ENCODE data around the gene BLOC1S4.
"Not testable (repeated sequence)": the region's sequence is repeated elsewhere in the genome, so short reads cannot be mapped to it uniquely, and the experiment has no call there.

Gene BLOC1S4

GRCh38 chr4:6754481-6755087 is 38.6 kb downstream of the BLOC1S4 start:
- H3K4me3 ChIP-seq (ENCODE audit: low read length in 2 of 2), result no peak overlapping the region
- no peak overlapping the region for H2BK120ac ChIP-seq (ENCODE audit: low read depth, low read length)
- WGBS, 2 donors (ENCODE audit: extremely low coverage in 2 of 2, insufficient read length in 2 of 2, insufficient replicate concordance in 1 of 2), result no CpG with 5 or more reads among the region's 3 CpGs
- no peak overlapping the region for H2AFZ ChIP-seq (ENCODE audit: low read length)
- DNase-seq (ENCODE audit: low spot score), result no peak
- no peak overlapping the region for H3K4me2 ChIP-seq (ENCODE audit: insufficient read depth, low read length, poor library complexity, severe bottlenecking)
- no peak overlapping the region for H3K23ac ChIP-seq (ENCODE audit: low read depth, low read length, poor library complexity)
- H3K14ac ChIP-seq (ENCODE audit: low read length), result no peak overlapping the region
- H4K91ac ChIP-seq (ENCODE audit: low read depth, low read length, poor library complexity), result no peak overlapping the region
- H3K27ac ChIP-seq (replicated peaks; ENCODE audit: low read length), result no peak overlapping the region
- H2AK5ac ChIP-seq (ENCODE audit: low read depth, low read length), result peak overlapping the region; percentile 18
- H3K36me3 ChIP-seq (replicated peaks in 1 of 2; ENCODE audit: control insufficient read depth in 2 of 2, insufficient read depth in 2 of 2, low read length in 2 of 2), result no peaks in the 10 kb centered on the region
- H3K79me1 ChIP-seq (ENCODE audit: low read depth, low read length), result peaks cover 2% of the 10 kb centered on the region
- peaks cover 0 to 5% (median 0%) of the 10 kb centered on the region in 3 experiments for H3K27me3 ChIP-seq (ENCODE audit: control insufficient read depth in 3 of 3, insufficient read depth in 3 of 3, low read depth in 1 of 3, low read length in 3 of 3)
- H3K9me3 ChIP-seq (replicated peaks in 1 of 2; ENCODE audit: control insufficient read depth in 2 of 2, insufficient read depth in 1 of 2, low read depth in 1 of 2, low read length in 2 of 2), result peaks cover 0 to 2% of the 10 kb centered on the region in 2 donors
- no peak overlapping the region for H2BK12ac ChIP-seq (ENCODE audit: low read length)
- H2BK15ac ChIP-seq (ENCODE audit: low read length), result no peak overlapping the region
- H3K18ac ChIP-seq (ENCODE audit: low read length), result no peak overlapping the region
- H3K4me1 ChIP-seq (ENCODE audit: control insufficient read depth in 2 of 2, insufficient read depth in 1 of 2, low read depth in 1 of 2, low read length in 2 of 2), result peaks cover 13 to 15% of the 10 kb centered on the region in 2 donors
- no peak overlapping the region for H3K4ac ChIP-seq (ENCODE audit: low read length)
- H3K9ac ChIP-seq (ENCODE audit: low read depth, low read length, poor library complexity), result no peak overlapping the region
- no peak overlapping the region for H2BK5ac ChIP-seq (ENCODE audit: low read length)
- no peak overlapping the region for H4K8ac ChIP-seq (ENCODE audit: low read depth, low read length)

DNA sequence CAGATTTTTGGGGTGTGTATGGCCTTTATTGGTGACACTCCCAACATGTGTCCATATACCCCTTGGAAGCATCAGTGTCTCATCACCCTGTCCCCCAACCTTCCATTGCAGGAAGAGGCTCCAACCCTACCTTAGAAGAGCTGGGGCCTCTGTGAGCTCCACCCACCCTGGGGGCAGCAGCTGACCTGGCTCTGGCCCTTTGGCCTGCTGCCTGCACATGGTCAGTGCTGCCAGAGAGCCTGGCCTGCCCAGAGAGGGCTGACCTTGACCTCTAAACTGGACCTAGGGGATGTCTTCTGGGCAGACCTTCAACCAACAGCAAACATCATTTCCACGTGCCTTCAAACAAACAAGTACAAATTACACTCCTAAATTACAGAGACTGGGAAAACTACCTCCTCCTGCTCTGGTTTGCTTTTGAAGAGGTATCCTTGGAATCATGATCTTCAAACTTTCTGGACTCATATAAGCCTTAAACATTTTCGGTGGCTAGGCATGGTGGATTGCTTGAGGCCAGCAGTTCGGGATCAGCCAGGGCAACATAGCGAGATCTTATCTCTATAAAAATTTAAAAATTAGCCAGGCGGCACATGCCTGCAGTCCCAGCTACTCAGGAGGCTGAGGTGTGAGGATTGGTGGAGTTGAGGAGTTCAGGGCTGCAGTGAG is 39.2 kb downstream of the BLOC1S4 start:
- no peak overlapping the region for H3K14ac ChIP-seq (ENCODE audit: low read length)
- no peak overlapping the region for H2BK5ac ChIP-seq (ENCODE audit: low read length)
- no peak for DNase-seq (ENCODE audit: low spot score)
- peaks cover 2% of the 10 kb centered on the region for H3K79me1 ChIP-seq (ENCODE audit: low read depth, low read length)
- WGBS, 2 donors (ENCODE audit: extremely low coverage in 2 of 2, insufficient read length in 2 of 2, insufficient replicate concordance in 1 of 2), result no CpG with 5 or more reads among the region's 5 CpGs
- no peak overlapping the region for H4K8ac ChIP-seq (ENCODE audit: low read depth, low read length)
- H2AK5ac ChIP-seq (ENCODE audit: low read depth, low read length), result peak overlapping the region; percentile 18
- H3K4me2 ChIP-seq (ENCODE audit: insufficient read depth, low read length, poor library complexity, severe bottlenecking), result no peak overlapping the region
- no peak overlapping the region for H3K18ac ChIP-seq (ENCODE audit: low read length)
- no peak overlapping the region for H3K23ac ChIP-seq (ENCODE audit: low read depth, low read length, poor library complexity)
- no peak overlapping the region for H4K91ac ChIP-seq (ENCODE audit: low read depth, low read length, poor library complexity)
- H3K27ac ChIP-seq (replicated peaks; ENCODE audit: low read length), result no peak overlapping the region
- H3K9ac ChIP-seq (ENCODE audit: low read depth, low read length, poor library complexity), result no peak overlapping the region
- H2BK15ac ChIP-seq (ENCODE audit: low read length), result no peak overlapping the region
- no peak overlapping the region for H2BK12ac ChIP-seq (ENCODE audit: low read length)
- H3K4me1 ChIP-seq (ENCODE audit: control insufficient read depth in 2 of 2, insufficient read depth in 1 of 2, low read depth in 1 of 2, low read length in 2 of 2), result peaks cover 9 to 21% of the 10 kb centered on the region in 2 donors
- H3K36me3 ChIP-seq (replicated peaks in 1 of 2; ENCODE audit: control insufficient read depth in 2 of 2, insufficient read depth in 2 of 2, low read length in 2 of 2), result no peaks in the 10 kb centered on the region
- peaks cover 0 to 4% (median 0%) of the 10 kb centered on the region in 3 experiments for H3K27me3 ChIP-seq (ENCODE audit: control insufficient read depth in 3 of 3, insufficient read depth in 3 of 3, low read depth in 1 of 3, low read length in 3 of 3)
- no peak overlapping the region for H3K4ac ChIP-seq (ENCODE audit: low read length)
- peaks cover 0 to 2% of the 10 kb centered on the region in 2 donors for H3K9me3 ChIP-seq (replicated peaks in 1 of 2; ENCODE audit: control insufficient read depth in 2 of 2, insufficient read depth in 1 of 2, low read depth in 1 of 2, low read length in 2 of 2)
- peak overlapping the region in 1 of 2 donors; percentile 56 for H3K4me3 ChIP-seq (ENCODE audit: low read length in 2 of 2)
- H2AFZ ChIP-seq (ENCODE audit: low read length), result no peak overlapping the region
- no peak overlapping the region for H2BK120ac ChIP-seq (ENCODE audit: low read depth, low read length)

GRCh38 chr4:6756345-6756744 is 40.4 kb downstream of the BLOC1S4 start:
- not testable (repeated sequence) for H4K8ac ChIP-seq (ENCODE audit: low read depth, low read length); H2AFZ ChIP-seq (ENCODE audit: low read length); H2AK5ac ChIP-seq (ENCODE audit: low read depth, low read length); H2BK5ac ChIP-seq (ENCODE audit: low read length); H3K4ac ChIP-seq (ENCODE audit: low read length); H3K9ac ChIP-seq (ENCODE audit: low read depth, low read length, poor library complexity); H2BK120ac ChIP-seq (ENCODE audit: low read depth, low read length); H3K79me1 ChIP-seq (ENCODE audit: low read depth, low read length); H3K4me3 ChIP-seq (ENCODE audit: low read length in 2 of 2); H2BK15ac ChIP-seq (ENCODE audit: low read length); H2BK12ac ChIP-seq (ENCODE audit: low read length); H3K9me3 ChIP-seq (replicated peaks in 1 of 2; ENCODE audit: control insufficient read depth in 2 of 2, insufficient read depth in 1 of 2, low read depth in 1 of 2, low read length in 2 of 2); DNase-seq (ENCODE audit: low spot score); H3K14ac ChIP-seq (ENCODE audit: low read length); H3K18ac ChIP-seq (ENCODE audit: low read length); H4K91ac ChIP-seq (ENCODE audit: low read depth, low read length, poor library complexity); H3K36me3 ChIP-seq (replicated peaks in 1 of 2; ENCODE audit: control insufficient read depth in 2 of 2, insufficient read depth in 2 of 2, low read length in 2 of 2); H3K27ac ChIP-seq (replicated peaks; ENCODE audit: low read length); H3K23ac ChIP-seq (ENCODE audit: low read depth, low read length, poor library complexity); H3K27me3 ChIP-seq (ENCODE audit: control insufficient read depth in 3 of 3, insufficient read depth in 3 of 3, low read depth in 1 of 3, low read length in 3 of 3); H3K4me2 ChIP-seq (ENCODE audit: insufficient read depth, low read length, poor library complexity, severe bottlenecking)
- no CpG with 5 or more reads among the region's 6 CpGs for WGBS, 2 donors (ENCODE audit: extremely low coverage in 2 of 2, insufficient read length in 2 of 2, insufficient replicate concordance in 1 of 2)
- H3K4me1 ChIP-seq (ENCODE audit: control insufficient read depth in 2 of 2, insufficient read depth in 1 of 2, low read depth in 1 of 2, low read length in 2 of 2), result peaks cover 10 to 24% of the 10 kb centered on the region in 2 donors

DNA sequence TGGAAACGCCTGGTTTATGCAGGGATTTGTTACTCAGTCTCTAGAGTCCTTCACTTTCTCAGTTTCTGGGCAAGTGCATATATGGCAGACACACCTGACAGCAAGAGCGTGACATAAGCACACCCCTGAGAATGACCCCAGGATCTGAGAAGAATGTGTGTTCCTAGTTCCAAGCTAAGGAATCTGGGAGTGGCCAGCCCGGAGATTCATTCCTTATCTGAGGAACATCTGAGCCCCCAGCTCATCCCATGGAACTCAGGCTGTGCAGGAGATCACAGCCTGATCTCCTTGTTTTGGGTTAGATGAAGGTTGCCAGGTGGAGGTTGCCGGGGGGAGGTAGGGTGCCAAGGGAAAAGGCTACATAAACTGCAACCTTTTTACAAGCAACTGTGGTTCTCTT is 42.8 kb downstream of the BLOC1S4 start:
- no peak overlapping the region for H4K8ac ChIP-seq (ENCODE audit: low read depth, low read length)
- no peak overlapping the region for H2BK12ac ChIP-seq (ENCODE audit: low read length)
- no peak overlapping the region for H3K4me3 ChIP-seq (ENCODE audit: low read length in 2 of 2)
- H3K23ac ChIP-seq (ENCODE audit: low read depth, low read length, poor library complexity), result no peak overlapping the region
- H4K91ac ChIP-seq (ENCODE audit: low read depth, low read length, poor library complexity), result no peak overlapping the region
- no peaks in the 10 kb centered on the region for H3K36me3 ChIP-seq (replicated peaks in 1 of 2; ENCODE audit: control insufficient read depth in 2 of 2, insufficient read depth in 2 of 2, low read length in 2 of 2)
- peaks cover 0 to 2% of the 10 kb centered on the region in 2 donors for H3K9me3 ChIP-seq (replicated peaks in 1 of 2; ENCODE audit: control insufficient read depth in 2 of 2, insufficient read depth in 1 of 2, low read depth in 1 of 2, low read length in 2 of 2)
- H3K9ac ChIP-seq (ENCODE audit: low read depth, low read length, poor library complexity), result no peak overlapping the region
- H3K4me2 ChIP-seq (ENCODE audit: insufficient read depth, low read length, poor library complexity, severe bottlenecking), result no peak overlapping the region
- no peak overlapping the region for H3K14ac ChIP-seq (ENCODE audit: low read length)
- H3K18ac ChIP-seq (ENCODE audit: low read length), result no peak overlapping the region
- H2AFZ ChIP-seq (ENCODE audit: low read length), result no peak overlapping the region
- H2BK15ac ChIP-seq (ENCODE audit: low read length), result no peak overlapping the region
- no peak for DNase-seq (ENCODE audit: low spot score)
- peaks cover 0 to 4% (median 0%) of the 10 kb centered on the region in 3 experiments for H3K27me3 ChIP-seq (ENCODE audit: control insufficient read depth in 3 of 3, insufficient read depth in 3 of 3, low read depth in 1 of 3, low read length in 3 of 3)
- no peak overlapping the region for H2BK120ac ChIP-seq (ENCODE audit: low read depth, low read length)
- peaks cover 2% of the 10 kb centered on the region for H3K79me1 ChIP-seq (ENCODE audit: low read depth, low read length)
- no peak overlapping the region for H2BK5ac ChIP-seq (ENCODE audit: low read length)
- peaks cover 2 to 19% of the 10 kb centered on the region in 2 donors for H3K4me1 ChIP-seq (ENCODE audit: control insufficient read depth in 2 of 2, insufficient read depth in 1 of 2, low read depth in 1 of 2, low read length in 2 of 2)
- no CpG with 5 or more reads among the region's 4 CpGs for WGBS, 2 donors (ENCODE audit: extremely low coverage in 2 of 2, insufficient read length in 2 of 2, insufficient replicate concordance in 1 of 2)
- H3K4ac ChIP-seq (ENCODE audit: low read length), result no peak overlapping the region
- no peak overlapping the region for H2AK5ac ChIP-seq (ENCODE audit: low read depth, low read length)
- H3K27ac ChIP-seq (replicated peaks; ENCODE audit: low read length), result no peak overlapping the region

Data from neuronal stem cell (in vitro differentiated cells).